Measurements from ENCODE around the gene JAKMIP2.

GRCh38 chr5:147752666-147753290 is 29.8 kb downstream of the JAKMIP2 start:
- no peak for TF ChIP-seq CTCF (IDR thresholded peaks at IDR 0.05)
- TF ChIP-seq EP300 (IDR thresholded peaks at IDR 0.05): no peak

Measured in ovary (tissue), 3 donors.